Measurements from ENCODE around the gene JOSD1.

GRCh38 chr22:38735465-38736256 is 34.9 kb upstream of the JOSD1 start:
- TF ChIP-seq CTCF (conservative IDR thresholded peaks at IDR 0.05 in 1 of 2, IDR thresholded peaks at IDR 0.05 in 1 of 2; ENCODE audit: low read depth in 1 of 2, low read length in 2 of 2): no peak
- no peak for TF ChIP-seq EZH2 (IDR thresholded peaks at IDR 0.05; ENCODE audit: low read length, missing control alignments)
